ENCODE data around the gene GMDS. TPM values are rescaled to one million over a fixed set of nuclear protein-coding genes. Genes with fewer than 3 reads are reported as not detected.

GMDS gene
- total and polyA plus RNA-seq, 2 donors (not counting 1 experiment from before 2014, with no cell fraction given), result 11.5 to 16.4 TPM

DNA sequence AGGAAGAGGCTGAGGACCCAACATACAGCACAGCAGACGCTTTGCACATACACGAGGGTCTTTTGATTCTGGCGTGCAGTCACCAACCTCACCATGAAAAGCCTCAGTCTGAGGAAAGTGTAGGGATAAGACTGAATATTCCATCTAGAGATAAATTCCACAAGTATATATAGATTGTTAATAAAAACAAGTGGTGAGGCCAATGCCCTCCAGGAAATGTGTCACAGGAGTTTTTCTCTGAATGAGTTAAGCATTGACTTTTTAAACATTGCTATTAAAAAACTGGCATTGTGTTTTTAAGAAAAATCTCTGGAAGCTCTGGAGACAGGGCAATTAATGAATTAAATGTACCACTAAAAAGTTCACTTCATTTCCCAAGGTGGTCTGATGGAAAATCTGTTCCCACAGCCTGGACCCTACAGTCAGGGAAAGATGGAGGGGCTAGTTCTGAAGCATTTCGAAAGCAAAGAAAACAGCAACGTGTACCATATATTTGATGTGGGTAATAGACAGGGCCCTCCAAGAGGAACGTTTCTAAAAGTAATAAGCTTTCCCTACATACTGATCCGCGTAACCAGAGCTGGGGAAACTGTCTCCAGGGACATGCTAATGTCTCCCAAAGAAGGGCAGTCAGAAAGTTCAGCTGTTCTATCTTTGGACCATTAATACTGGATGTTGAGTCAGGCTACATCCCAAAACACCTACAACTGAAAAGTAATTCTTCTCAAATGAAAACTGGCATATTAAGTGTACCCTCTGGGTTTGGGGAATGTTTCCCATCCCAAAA is 334.6 kb downstream of the GMDS start:
- Histone ChIP-seq H3K4me2 (replicated peaks; ENCODE audit: low read depth, low read length, poor library complexity, severe bottlenecking) (no peak overlapping the region), H3K79me2 (ENCODE audit: control insufficient read depth, insufficient read depth, low read length) (no peaks in the 10 kb centered on the region), H3K27me3 (replicated peaks in 1 of 4; ENCODE audit: control extremely low read depth in 1 of 4, control insufficient read depth in 3 of 4, insufficient read depth in 4 of 4, low read length in 3 of 4) (no peaks in the 10 kb centered on the region), H3K36me3 (replicated peaks in 1 of 2; ENCODE audit: control extremely low read depth in 1 of 2, control insufficient read depth in 1 of 2, extremely low read depth in 1 of 2, insufficient read depth in 2 of 2, low read length in 1 of 2) (no peaks in the 10 kb centered on the region), H3K9me3 (ENCODE audit: control extremely low read depth in 1 of 3, control insufficient read depth in 2 of 3, insufficient read depth in 1 of 3, low read length in 2 of 3) (no peaks in the 10 kb centered on the region), H3K4me1 (ENCODE audit: control insufficient read depth in 2 of 2, insufficient read depth in 2 of 2, low read length in 2 of 2) (no peaks in the 10 kb centered on the region), H2AFZ (ENCODE audit: insufficient read depth, low read depth, low read length, poor library complexity, severe bottlenecking) (no peak overlapping the region), H4K20me1 (ENCODE audit: control insufficient read depth, insufficient read depth, low read length, poor library complexity, severe bottlenecking) (no peaks in the 10 kb centered on the region), H3K27ac (ENCODE audit: low read length in 2 of 2) (no peak overlapping the region), H3K4me3 (ENCODE audit: control extremely low read depth in 1 of 5, extremely low read depth in 1 of 5, insufficient read depth in 1 of 5, low read depth in 2 of 5, low read length in 4 of 5) (no peak overlapping the region), H3K9ac (ENCODE audit: low read length) (no peak overlapping the region)
- DNase-seq (no peak), ATAC-seq (ENCODE audit: low read depth) (no peak)
- H3K4me1 Mint-ChIP-seq, result peaks cover 7% of the 10 kb centered on the region
- ChIA-PET CTCF (no interaction called here), POLR2A (no interaction called here)
- TF ChIP-seq, protein P1, sequence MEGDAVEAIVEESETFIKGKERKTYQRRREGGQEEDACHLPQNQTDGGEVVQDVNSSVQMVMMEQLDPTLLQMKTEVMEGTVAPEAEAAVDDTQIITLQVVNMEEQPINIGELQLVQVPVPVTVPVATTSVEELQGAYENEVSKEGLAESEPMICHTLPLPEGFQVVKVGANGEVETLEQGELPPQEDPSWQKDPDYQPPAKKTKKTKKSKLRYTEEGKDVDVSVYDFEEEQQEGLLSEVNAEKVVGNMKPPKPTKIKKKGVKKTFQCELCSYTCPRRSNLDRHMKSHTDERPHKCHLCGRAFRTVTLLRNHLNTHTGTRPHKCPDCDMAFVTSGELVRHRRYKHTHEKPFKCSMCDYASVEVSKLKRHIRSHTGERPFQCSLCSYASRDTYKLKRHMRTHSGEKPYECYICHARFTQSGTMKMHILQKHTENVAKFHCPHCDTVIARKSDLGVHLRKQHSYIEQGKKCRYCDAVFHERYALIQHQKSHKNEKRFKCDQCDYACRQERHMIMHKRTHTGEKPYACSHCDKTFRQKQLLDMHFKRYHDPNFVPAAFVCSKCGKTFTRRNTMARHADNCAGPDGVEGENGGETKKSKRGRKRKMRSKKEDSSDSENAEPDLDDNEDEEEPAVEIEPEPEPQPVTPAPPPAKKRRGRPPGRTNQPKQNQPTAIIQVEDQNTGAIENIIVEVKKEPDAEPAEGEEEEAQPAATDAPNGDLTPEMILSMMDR (IDR thresholded peaks at IDR 0.05), result no peak
- TF ChIP-seq EZH2 (IDR thresholded peaks at IDR 0.05; ENCODE audit: borderline replicate concordance, insufficient read depth, low read depth, low read length, poor library complexity, severe bottlenecking), result no peak
- no peaks in the 10 kb centered on the region for H3K9me3 Mint-ChIP-seq (ENCODE audit: insufficient read depth)
- intact Hi-C loops (cut with micrococcal nuclease), result no loop called here
- H3K27me3 Mint-ChIP-seq, result no peaks in the 10 kb centered on the region
- no peak overlapping the region for H3K27ac Mint-ChIP-seq
- no peak overlapping the region for H3K4me3 Mint-ChIP-seq
- 100% methylated on average over 1 of the region's 8 CpGs for WGBS (ENCODE audit: insufficient coverage)

DNA sequence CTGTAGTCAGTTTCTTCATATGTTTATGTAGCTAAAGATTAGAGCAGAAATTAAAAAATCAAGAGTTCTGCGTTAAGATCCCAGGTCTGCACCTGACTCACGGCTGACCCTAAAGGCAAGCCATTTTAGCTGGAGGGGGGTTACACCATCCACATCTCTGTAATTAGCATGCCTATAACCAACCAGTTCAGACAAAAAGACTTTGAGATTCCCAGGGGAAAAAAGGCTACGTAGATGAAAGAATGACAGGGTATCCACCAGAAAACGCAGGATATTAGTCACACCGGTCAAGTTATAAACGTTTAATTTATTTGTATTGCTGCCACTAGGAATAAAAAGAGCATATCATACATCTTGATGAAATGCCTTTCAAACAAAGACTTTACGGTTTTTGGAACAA is 336.6 kb downstream of the GMDS start:
- WGBS (ENCODE audit: insufficient coverage), result 100% methylated on average over 1 of the region's 7 CpGs
- Histone ChIP-seq H3K36me3 (replicated peaks in 1 of 2; ENCODE audit: control extremely low read depth in 1 of 2, control insufficient read depth in 1 of 2, extremely low read depth in 1 of 2, insufficient read depth in 2 of 2, low read length in 1 of 2) (no peaks in the 10 kb centered on the region), H4K20me1 (ENCODE audit: control insufficient read depth, insufficient read depth, low read length, poor library complexity, severe bottlenecking) (no peaks in the 10 kb centered on the region), H3K79me2 (ENCODE audit: control insufficient read depth, insufficient read depth, low read length) (no peaks in the 10 kb centered on the region), H3K4me3 (ENCODE audit: control extremely low read depth in 1 of 5, extremely low read depth in 1 of 5, insufficient read depth in 1 of 5, low read depth in 2 of 5, low read length in 4 of 5) (no peak overlapping the region), H3K9ac (ENCODE audit: low read length) (no peak overlapping the region), H3K4me2 (replicated peaks; ENCODE audit: low read depth, low read length, poor library complexity, severe bottlenecking) (no peak overlapping the region), H3K27ac (ENCODE audit: low read length in 2 of 2) (no peak overlapping the region), H2AFZ (ENCODE audit: insufficient read depth, low read depth, low read length, poor library complexity, severe bottlenecking) (no peak overlapping the region), H3K4me1 (ENCODE audit: control insufficient read depth in 2 of 2, insufficient read depth in 2 of 2, low read length in 2 of 2) (no peaks in the 10 kb centered on the region), H3K9me3 (ENCODE audit: control extremely low read depth in 1 of 3, control insufficient read depth in 2 of 3, insufficient read depth in 1 of 3, low read length in 2 of 3) (no peaks in the 10 kb centered on the region), H3K27me3 (replicated peaks in 1 of 4; ENCODE audit: control extremely low read depth in 1 of 4, control insufficient read depth in 3 of 4, insufficient read depth in 4 of 4, low read length in 3 of 4) (no peaks in the 10 kb centered on the region)
- intact Hi-C loops (cut with micrococcal nuclease), result no loop called here
- Mint-ChIP-seq H3K9me3 (ENCODE audit: insufficient read depth) (no peaks in the 10 kb centered on the region), H3K4me1 (peaks cover 5% of the 10 kb centered on the region), H3K4me3 (no peak overlapping the region), H3K27ac (no peak overlapping the region), H3K27me3 (no peaks in the 10 kb centered on the region)
- DNase-seq (no peak), ATAC-seq (ENCODE audit: low read depth) (no peak)
- no peak for TF ChIP-seq EZH2 (IDR thresholded peaks at IDR 0.05; ENCODE audit: borderline replicate concordance, insufficient read depth, low read depth, low read length, poor library complexity, severe bottlenecking)
- TF ChIP-seq, protein P1 (IDR thresholded peaks at IDR 0.05), result no peak
- ChIA-PET CTCF (no interaction called here), POLR2A (no interaction called here)
